ENCODE data around the gene SYPL1. TPM values are rescaled to one million over a fixed set of nuclear protein-coding genes. Genes with fewer than 3 reads are reported as not detected.

SYPL1 gene
- 10 to 100 TPM; 24.1 to 100.0 (median 71.7) TPM for total RNA-seq

GRCh38 chr7:106112118-106112971, at the start of gene SYPL1:
TSS of gene SYPL1 (minus strand) at chr7:106112312. CDS start at chr7:106112208, 104 bp downstream.
- Histone ChIP-seq H3K27ac (peak within 1 kb of the TSS; percentile 97 to 99 (median 98)), H3K27me3 (no peaks in the 10 kb centered on the region), H3K9me3 (no peaks in the 10 kb centered on the region), H3K4me1 (peaks cover 16 to 32% (median 27%) of the 10 kb centered on the region in 4 donors), H3K4me3 (peak within 1 kb of the TSS; percentile 44 to 84 (median 64)), H3K36me3 (no peaks in the 10 kb centered on the region)
- ATAC-seq (ENCODE audit: low FRiP score in 2 of 2) (peak; percentile 97 to 98), DNase-seq (peak; percentile 95 to 99)
- TF ChIP-seq EP300 (IDR thresholded peaks at IDR 0.05): no peak
- peak in 1 of 6 experiments; percentile 18 for TF ChIP-seq CTCF (IDR thresholded peaks at IDR 0.05)
- peak; percentile 65 to 72 for TF ChIP-seq POLR2AphosphoS5 (IDR thresholded peaks at IDR 0.05)
- peak in 3 of 4 donors; percentile 45 to 85 (median 51) for TF ChIP-seq POLR2A (IDR thresholded peaks at IDR 0.05)
- WGBS, 2 donors: 2 to 16% methylated on average over 5 to 38 of the region's 76 CpGs

DNA sequence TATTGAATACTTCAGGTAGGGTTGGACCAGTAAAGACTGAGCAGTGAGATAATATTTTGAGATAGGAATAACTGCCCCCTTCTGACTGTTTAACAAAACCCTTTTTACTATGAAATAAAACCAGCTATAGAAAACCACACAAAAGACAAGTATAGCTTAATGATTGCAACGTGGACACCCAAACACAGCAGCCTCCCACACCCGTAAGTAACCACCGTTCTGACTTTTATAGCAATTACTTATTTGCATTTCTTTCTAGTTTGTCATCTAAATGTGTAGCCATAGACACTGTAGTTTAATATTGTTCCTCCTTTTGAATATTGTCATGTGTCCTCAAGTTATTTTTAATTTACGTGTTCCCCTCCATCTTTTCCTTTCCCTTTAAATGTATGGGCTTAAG, 42.9 kb upstream of the SYPL1 start:
- Histone ChIP-seq H3K27me3 (no peaks in the 10 kb centered on the region), H3K4me3 (no peak overlapping the region), H3K4me1 (peaks cover 0 to 8% (median 6%) of the 10 kb centered on the region in 4 donors), H3K36me3 (no peaks in the 10 kb centered on the region), H3K9me3 (no peaks in the 10 kb centered on the region), H3K27ac (no peak overlapping the region)
- TF ChIP-seq POLR2AphosphoS5 (IDR thresholded peaks at IDR 0.05) (no peak), POLR2A (IDR thresholded peaks at IDR 0.05) (no peak), CTCF (IDR thresholded peaks at IDR 0.05) (no peak), EP300 (IDR thresholded peaks at IDR 0.05) (no peak)
- ATAC-seq (ENCODE audit: low FRiP score in 2 of 2) (no peak), DNase-seq (no peak)
- WGBS, 2 donors: 78 to 80% methylated on average over 4 of the region's 4 CpGs

DNA sequence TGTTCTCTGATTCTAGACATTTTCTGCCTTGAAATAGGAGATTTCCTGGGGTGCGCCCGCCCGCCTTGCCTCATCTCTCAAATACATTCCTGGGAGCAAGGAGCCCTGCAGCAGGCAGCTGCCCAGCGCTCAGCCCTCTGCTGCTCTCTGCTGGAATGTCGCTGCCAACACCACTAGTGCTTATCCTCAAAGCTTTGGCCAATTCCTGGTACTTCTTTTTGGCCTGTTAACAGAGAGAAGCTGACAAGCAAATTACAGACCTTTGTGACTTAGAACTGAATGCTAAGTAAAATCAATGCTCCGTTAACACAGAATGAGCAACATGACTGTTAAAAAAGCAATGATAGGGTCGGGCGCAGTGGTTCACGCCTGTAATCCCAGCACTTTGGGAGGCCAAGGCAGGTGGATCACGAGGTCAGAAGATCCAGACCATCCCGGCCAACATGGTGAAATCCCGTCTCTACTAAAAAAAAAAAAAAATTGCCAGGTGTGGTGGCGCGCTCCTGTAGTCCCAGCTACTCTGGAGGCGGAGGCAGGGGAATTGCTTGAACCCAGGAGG, 41.9 kb upstream of the SYPL1 start:
- TF ChIP-seq CTCF (IDR thresholded peaks at IDR 0.05) (peak; percentile 78 to 94 (median 88)), EP300 (IDR thresholded peaks at IDR 0.05) (no peak)
- Histone ChIP-seq H3K27ac (no peak overlapping the region), H3K4me3 (no peak overlapping the region), H3K9me3 (no peaks in the 10 kb centered on the region), H3K36me3 (no peaks in the 10 kb centered on the region), H3K4me1 (peaks cover 0 to 8% (median 6%) of the 10 kb centered on the region in 4 donors), H3K27me3 (no peaks in the 10 kb centered on the region)
- DNase-seq (peak; percentile 81 to 85), ATAC-seq (ENCODE audit: low FRiP score in 2 of 2) (peak; percentile 91 to 97)
- 50 to 51% methylated on average over 15 of the region's 15 CpGs for WGBS, 2 donors

DNA sequence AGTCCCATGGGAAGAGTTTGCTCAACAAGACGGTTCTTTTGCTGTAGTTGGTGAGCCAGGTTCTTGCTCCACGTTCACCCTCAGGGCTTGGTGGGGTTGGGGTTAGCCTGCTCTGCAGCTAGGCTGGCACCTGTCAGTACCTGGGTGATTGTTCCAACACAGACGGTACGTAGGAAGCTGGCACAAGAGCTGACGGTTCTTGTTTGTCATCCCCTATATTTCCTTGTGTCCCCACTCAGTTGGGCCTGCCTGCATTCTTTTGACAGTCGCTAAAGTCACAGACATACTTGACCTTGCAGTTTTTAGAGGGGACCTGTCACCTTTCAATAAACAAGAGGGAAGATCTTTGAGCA, 40.2 kb upstream of the SYPL1 start:
- 63 to 87% methylated on average over 6 of the region's 6 CpGs for WGBS, 2 donors
- Histone ChIP-seq H3K4me1 (peaks cover 0 to 8% (median 6%) of the 10 kb centered on the region in 4 donors), H3K36me3 (no peaks in the 10 kb centered on the region), H3K27me3 (no peaks in the 10 kb centered on the region), H3K27ac (no peak overlapping the region), H3K9me3 (no peaks in the 10 kb centered on the region), H3K4me3 (no peak overlapping the region)
- DNase-seq: no peak
- no peak for TF ChIP-seq POLR2A (IDR thresholded peaks at IDR 0.05)
- TF ChIP-seq EP300 (IDR thresholded peaks at IDR 0.05): no peak
- TF ChIP-seq CTCF (IDR thresholded peaks at IDR 0.05): no peak
- TF ChIP-seq POLR2AphosphoS5 (IDR thresholded peaks at IDR 0.05): no peak
- no peak for ATAC-seq (ENCODE audit: low FRiP score in 2 of 2)

Measured in upper lobe of left lung (tissue), 6 donors.